HepG2 (cell line): Measurements from ENCODE around the gene PPP2R5E. TPM values are rescaled to one million over a fixed set of nuclear protein-coding genes. Genes with fewer than 3 reads are reported as not detected.

Source experiments
- ATAC-seq: fragments of 200-7000 bp; cut with Tn5 transposase; 3 replicates; pipeline ENCODE4 v1.9.1; 2020; ENCODE audit warnings: mild to moderate bottlenecking, moderate library complexity
- BruUV-seq: library from RNA; stranded (reverse); fragments of 400-500 nt; replicated peaks from 2 replicates; lab custom pipeline; 2021; lab: Mats Ljungman, UMichigan
- CTCF ChIA-PET: fragments of 300-600 bp; formaldehyde crosslinking; extraction: SDS; loops from one replicate; lab custom pipeline; 2021; ENCODE audit warnings: low total read pairs, inconsistent platforms, low intra/inter-chr PET ratio; lab: Yijun Ruan, JAX
- POLR2A ChIA-PET: fragments of 350-600 bp; sonication (Branson Sonifier 250); formaldehyde crosslinking; loops from one replicate; lab custom pipeline; 2020; ENCODE audit warnings: antibody characterized with exemption, inconsistent platforms; lab: Yijun Ruan, JAX
- DNase-seq: peaks from one replicate; pipeline ENCODE4 v3.0.0-alpha.2; 2015; ENCODE audit warnings: low spot score
- FAIRE-seq: peaks from 3 replicates; lab custom pipeline; 2011; peaks lifted over from hg19 to GRCh38; lab: Jason Lieb, UNC
- H2AFZ ChIP-seq: one replicate; pipeline ENCODE4 v1.6.1; 2011; ENCODE audit warnings: low read length, inconsistent platforms
- H3K27ac ChIP-seq: fragments of 300-600 bp; 3 replicates; pipeline ENCODE4 v1.8.0; 2011; ENCODE audit warnings: mixed run types, mild to moderate bottlenecking, mixed read lengths, low read length, inconsistent platforms; ENCODE audit not compliant: insufficient read depth; ENCODE audit errors: extremely low read length
- H3K27me3 ChIP-seq, 2 experiments: fragments of 200-600 bp in 1 of 2; 2 replicates in 1 of 2; 3 replicates in 1 of 2; pipeline versions ENCODE4 v1.6.0 to v1.8.0; 2011; ENCODE audit warnings: low read length in 2 of 2, mild to moderate bottlenecking in 2 of 2, moderate library complexity in 2 of 2, inconsistent platforms in 1 of 2; ENCODE audit not compliant: insufficient read depth in 2 of 2, control insufficient read depth in 1 of 2
- H3K36me3 ChIP-seq, 2 experiments: fragments of 200-600 bp in 1 of 2; replicated peaks in 1 of 2; 2 replicates in 1 of 2; 3 replicates in 1 of 2; pipeline versions ENCODE4 v1.5.1 to v1.8.0; 2011; ENCODE audit warnings: low read length in 2 of 2, inconsistent platforms in 1 of 2; ENCODE audit not compliant: insufficient read depth in 2 of 2, control insufficient read depth in 1 of 2
- H3K4me1 ChIP-seq: 2 replicates; pipeline ENCODE4 v1.5.1; 2012; ENCODE audit warnings: low read length, inconsistent platforms; ENCODE audit not compliant: insufficient read depth
- H3K4me2 ChIP-seq: 2 replicates; pipeline ENCODE4 v1.6.0; 2011; ENCODE audit warnings: low read depth, low read length, inconsistent platforms
- H3K4me3 ChIP-seq, 3 experiments: fragments of 200-600 bp in 1 of 3; sonication (generic), shearing (Covaris generic) in 1 of 3; replicated peaks in 1 of 3; 2 replicates each; pipeline ENCODE4 v1.5.1; 2011 to 2016; ENCODE audit warnings: low read length in 3 of 3, inconsistent platforms in 2 of 3, low read depth in 2 of 3, mild to moderate bottlenecking in 2 of 3, control low read depth in 1 of 3, mixed read lengths in 1 of 3; ENCODE audit not compliant: insufficient read depth in 1 of 3
- H3K79me2 ChIP-seq: one replicate; pipeline ENCODE4 v1.6.1; 2011; ENCODE audit warnings: low read length, inconsistent platforms; ENCODE audit not compliant: insufficient read depth
- H3K9ac ChIP-seq: 2 replicates; pipeline ENCODE4 v1.6.0; 2011; ENCODE audit warnings: mild to moderate bottlenecking, low read depth, low read length, inconsistent platforms; ENCODE audit not compliant: insufficient read depth
- H3K9me3 ChIP-seq: 2 replicates; pipeline ENCODE4 v1.5.1; 2012; ENCODE audit warnings: mild to moderate bottlenecking, low read length
- H4K20me1 ChIP-seq: 2 replicates; pipeline ENCODE4 v1.6.0; 2011; ENCODE audit warnings: inconsistent platforms, mild to moderate bottlenecking, low read length, moderate library complexity; ENCODE audit not compliant: insufficient read depth
- FOXC1 ChIP-seq: sonication (generic); formaldehyde crosslinking; IDR thresholded peaks from 2 replicates; pipeline ENCODE4 v1.8.0; 2022; ENCODE audit warnings: mild to moderate bottlenecking, missing genetic modification reagents, borderline replicate concordance
- TSC22D2 ChIP-seq: sonication (generic); formaldehyde crosslinking; IDR thresholded peaks from 2 replicates; pipeline ENCODE4 v1.5.1; 2020; ENCODE audit warnings: missing genetic modification reagents, mild to moderate bottlenecking, borderline replicate concordance
- ZNF350 ChIP-seq: sonication (generic); formaldehyde crosslinking; IDR thresholded peaks from 2 replicates; pipeline ENCODE4 v1.4.0; 2020; ENCODE audit warnings: mild to moderate bottlenecking, low read depth, missing genetic modification reagents, borderline replicate concordance
- ZNF768 ChIP-seq: sonication (generic); formaldehyde crosslinking; IDR thresholded peaks from 2 replicates; pipeline ENCODE4 v1.4.0; 2020; ENCODE audit warnings: missing genetic modification reagents
- WGBS: methylation state at CpG from one replicate; pipeline ENCODE4 v1.1.6; 2017; ENCODE audit warnings: low lambda C conversion rate; 5-methylcytosine and 5-hydroxymethylcytosine counted together
- in situ Hi-C: cut with HindIII; loops from 2 replicates; pipeline ENCODE4 v1.10.0; 2017; ENCODE audit warnings: low pct_unique_long_range_greater_than_20kb; ENCODE audit not compliant: extremely low pct_ligation_motif_present
- intact Hi-C: fragments of 100-400 bp; cut with micrococcal nuclease; formaldehyde crosslinking; loops from one replicate; pipeline ENCODE4 v1.10.0; 2022; ENCODE audit not compliant: unreplicated experiment
- polyA plus RNA-seq, 8 experiments: library from polyadenylated mRNA; depleted of rRNA in 3 of 8; stranded (reverse) in 7 of 8; unstranded in 1 of 8; fragments of >200 nt; fragmentation: Illumina TruSeq in 4 of 8; extraction: Trizol in 4 of 8; gene quantifications; 2 replicates each; pipeline versions ENCODE4 v1.2.1 to v1.2.3, GENCODE V29; 2011 to 2016; ENCODE audit warnings: low read depth in 4 of 8, missing spikeins in 1 of 8, mixed read lengths in 1 of 8; ENCODE audit not compliant: insufficient read depth in 1 of 8
- total RNA-seq, 5 experiments: library from RNA; depleted of rRNA; stranded (reverse); fragments of >200 nt; fragmentation: Illumina TruSeq; extraction: Trizol; gene quantifications; 2 replicates each; pipeline ENCODE4 v1.2.3, GENCODE V29; 2016; ENCODE audit warnings: low read depth in 1 of 5
- TF ChIP-seq, protein P1 (sequence below): sonication (generic); formaldehyde crosslinking; IDR thresholded peaks from 2 replicates; pipeline ENCODE4 v1.4.0; 2020; ENCODE audit warnings: missing genetic modification reagents
- TF ChIP-seq, protein P2 (sequence below): sonication (generic); formaldehyde crosslinking; IDR thresholded peaks from 2 replicates; pipeline ENCODE4 v1.4.0; 2020; ENCODE audit warnings: missing genetic modification reagents
- TF ChIP-seq, protein P3 (sequence below): sonication (generic); formaldehyde crosslinking; conservative IDR thresholded peaks from 2 replicates; pipeline ENCODE4 v1.8.1; 2023; ENCODE audit warnings: missing genetic modification reagents
- TF ChIP-seq, protein P4 (sequence below): IDR thresholded peaks from 2 replicates; pipeline ENCODE4 v1.6.1; 2016; ENCODE audit warnings: low read depth

The PPP2R5E gene
- total and polyA plus RNA-seq, 2 of the 13 experiments (the other 11 are each of a cell fraction or from before 2014, with no cell fraction given) = 8.9 to 11.0 TPM

DNA sequence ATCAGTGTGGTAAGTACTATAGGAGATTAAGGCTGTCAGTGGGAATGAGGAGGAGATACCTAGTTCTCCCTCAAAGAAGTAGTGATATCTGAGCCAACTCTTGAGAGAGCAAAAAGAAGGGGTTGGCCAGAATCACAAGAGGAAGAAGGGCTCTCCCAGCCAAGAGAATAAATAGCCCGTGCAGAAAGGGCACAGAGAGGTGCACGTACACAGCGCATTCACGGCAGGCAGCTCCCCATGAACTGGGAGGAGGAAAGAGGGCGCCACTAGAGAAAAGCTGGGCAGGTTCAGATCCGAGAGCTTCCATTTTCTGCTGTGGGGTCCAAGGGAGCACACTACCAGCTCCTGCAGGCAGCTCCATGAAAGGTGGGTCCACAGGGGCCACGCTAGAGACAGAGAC is 59.9 kb downstream of the PPP2R5E start:
- H3K4me3 ChIP-seq = no peak overlapping the region
- no peak for TF ChIP-seq TSC22D2 (CRISPR knock-in tag)
- TF ChIP-seq FOXC1 (CRISPR knock-in tag) = no peak
- TF ChIP-seq, protein P1, sequence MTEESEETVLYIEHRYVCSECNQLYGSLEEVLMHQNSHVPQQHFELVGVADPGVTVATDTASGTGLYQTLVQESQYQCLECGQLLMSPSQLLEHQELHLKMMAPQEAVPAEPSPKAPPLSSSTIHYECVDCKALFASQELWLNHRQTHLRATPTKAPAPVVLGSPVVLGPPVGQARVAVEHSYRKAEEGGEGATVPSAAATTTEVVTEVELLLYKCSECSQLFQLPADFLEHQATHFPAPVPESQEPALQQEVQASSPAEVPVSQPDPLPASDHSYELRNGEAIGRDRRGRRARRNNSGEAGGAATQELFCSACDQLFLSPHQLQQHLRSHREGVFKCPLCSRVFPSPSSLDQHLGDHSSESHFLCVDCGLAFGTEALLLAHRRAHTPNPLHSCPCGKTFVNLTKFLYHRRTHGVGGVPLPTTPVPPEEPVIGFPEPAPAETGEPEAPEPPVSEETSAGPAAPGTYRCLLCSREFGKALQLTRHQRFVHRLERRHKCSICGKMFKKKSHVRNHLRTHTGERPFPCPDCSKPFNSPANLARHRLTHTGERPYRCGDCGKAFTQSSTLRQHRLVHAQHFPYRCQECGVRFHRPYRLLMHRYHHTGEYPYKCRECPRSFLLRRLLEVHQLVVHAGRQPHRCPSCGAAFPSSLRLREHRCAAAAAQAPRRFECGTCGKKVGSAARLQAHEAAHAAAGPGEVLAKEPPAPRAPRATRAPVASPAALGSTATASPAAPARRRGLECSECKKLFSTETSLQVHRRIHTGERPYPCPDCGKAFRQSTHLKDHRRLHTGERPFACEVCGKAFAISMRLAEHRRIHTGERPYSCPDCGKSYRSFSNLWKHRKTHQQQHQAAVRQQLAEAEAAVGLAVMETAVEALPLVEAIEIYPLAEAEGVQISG = no peak
- TF ChIP-seq, protein P2, sequence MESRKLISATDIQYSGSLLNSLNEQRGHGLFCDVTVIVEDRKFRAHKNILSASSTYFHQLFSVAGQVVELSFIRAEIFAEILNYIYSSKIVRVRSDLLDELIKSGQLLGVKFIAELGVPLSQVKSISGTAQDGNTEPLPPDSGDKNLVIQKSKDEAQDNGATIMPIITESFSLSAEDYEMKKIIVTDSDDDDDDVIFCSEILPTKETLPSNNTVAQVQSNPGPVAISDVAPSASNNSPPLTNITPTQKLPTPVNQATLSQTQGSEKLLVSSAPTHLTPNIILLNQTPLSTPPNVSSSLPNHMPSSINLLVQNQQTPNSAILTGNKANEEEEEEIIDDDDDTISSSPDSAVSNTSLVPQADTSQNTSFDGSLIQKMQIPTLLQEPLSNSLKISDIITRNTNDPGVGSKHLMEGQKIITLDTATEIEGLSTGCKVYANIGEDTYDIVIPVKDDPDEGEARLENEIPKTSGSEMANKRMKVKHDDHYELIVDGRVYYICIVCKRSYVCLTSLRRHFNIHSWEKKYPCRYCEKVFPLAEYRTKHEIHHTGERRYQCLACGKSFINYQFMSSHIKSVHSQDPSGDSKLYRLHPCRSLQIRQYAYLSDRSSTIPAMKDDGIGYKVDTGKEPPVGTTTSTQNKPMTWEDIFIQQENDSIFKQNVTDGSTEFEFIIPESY (CRISPR knock-in tag) = peak; percentile 57; the same call in 1 of the 2 replicates
- TF ChIP-seq, protein P3, sequence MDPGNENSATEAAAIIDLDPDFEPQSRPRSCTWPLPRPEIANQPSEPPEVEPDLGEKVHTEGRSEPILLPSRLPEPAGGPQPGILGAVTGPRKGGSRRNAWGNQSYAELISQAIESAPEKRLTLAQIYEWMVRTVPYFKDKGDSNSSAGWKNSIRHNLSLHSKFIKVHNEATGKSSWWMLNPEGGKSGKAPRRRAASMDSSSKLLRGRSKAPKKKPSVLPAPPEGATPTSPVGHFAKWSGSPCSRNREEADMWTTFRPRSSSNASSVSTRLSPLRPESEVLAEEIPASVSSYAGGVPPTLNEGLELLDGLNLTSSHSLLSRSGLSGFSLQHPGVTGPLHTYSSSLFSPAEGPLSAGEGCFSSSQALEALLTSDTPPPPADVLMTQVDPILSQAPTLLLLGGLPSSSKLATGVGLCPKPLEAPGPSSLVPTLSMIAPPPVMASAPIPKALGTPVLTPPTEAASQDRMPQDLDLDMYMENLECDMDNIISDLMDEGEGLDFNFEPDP (CRISPR knock-in tag) = 0 out of 2 replicates have a peak, but pooled peaks have one; percentile 24
- no peak for TF ChIP-seq ZNF350 (CRISPR knock-in tag)
- peak; percentile 49; the same call in 1 of the 2 replicates for TF ChIP-seq ZNF768 (CRISPR knock-in tag)
- TF ChIP-seq, protein P4, sequence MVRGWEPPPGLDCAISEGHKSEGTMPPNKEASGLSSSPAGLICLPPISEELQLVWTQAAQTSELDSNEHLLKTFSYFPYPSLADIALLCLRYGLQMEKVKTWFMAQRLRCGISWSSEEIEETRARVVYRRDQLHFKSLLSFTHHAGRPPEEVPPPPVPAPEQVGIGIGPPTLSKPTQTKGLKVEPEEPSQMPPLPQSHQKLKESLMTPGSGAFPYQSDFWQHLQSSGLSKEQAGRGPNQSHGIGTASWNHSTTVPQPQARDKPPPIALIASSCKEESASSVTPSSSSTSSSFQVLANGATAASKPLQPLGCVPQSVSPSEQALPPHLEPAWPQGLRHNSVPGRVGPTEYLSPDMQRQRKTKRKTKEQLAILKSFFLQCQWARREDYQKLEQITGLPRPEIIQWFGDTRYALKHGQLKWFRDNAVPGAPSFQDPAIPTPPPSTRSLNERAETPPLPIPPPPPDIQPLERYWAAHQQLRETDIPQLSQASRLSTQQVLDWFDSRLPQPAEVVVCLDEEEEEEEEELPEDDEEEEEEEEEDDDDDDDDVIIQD = 0 out of 2 replicates have a peak, but pooled peaks have one; percentile 24
- H3K9me3 ChIP-seq = no peaks in the 10 kb centered on the region
- ATAC-seq (no peak), FAIRE-seq (no peak), DNase-seq (no peak)
- peak overlapping the region; percentile 77 for H3K27ac ChIP-seq
- H3K4me1 ChIP-seq = peaks cover 47% of the 10 kb centered on the region
- no TSS peak for BruUV-seq
- CTCF ChIA-PET = no interaction called here
- H4K20me1 ChIP-seq = no peaks in the 10 kb centered on the region
- POLR2A ChIA-PET = interaction anchor here (0.6 kb wide), 1 partner anchor 11 kb away, joined by 3 read pairs; no protein-coding TSS in a partner anchor
- H2AFZ ChIP-seq = no peak overlapping the region
- intact Hi-C loops (no loop called here), in situ Hi-C loops (no loop called here)
- H3K79me2 ChIP-seq = peaks cover 38% of the 10 kb centered on the region
- 90% methylated on average over 7 of the region's 7 CpGs for WGBS
- peak overlapping the region; percentile 47 for H3K4me2 ChIP-seq
- no peaks in the 10 kb centered on the region; a peak in 1 of 5 replicates for H3K36me3 ChIP-seq
- H3K9ac ChIP-seq = no peak overlapping the region
- H3K27me3 ChIP-seq = no peaks in the 10 kb centered on the region
